AG09309 (cell line): Measurements from ENCODE around the gene TMEM132E.

ENCODE experiments used
- DNase-seq: peaks from one replicate; pipeline ENCODE4 v3.0.0-alpha.2; 2010; ENCODE audit warnings: low read depth
- H3K4me3 ChIP-seq: 2 replicates; pipeline ENCODE4 v1.5.1; 2011; ENCODE audit warnings: mild to moderate bottlenecking, low read depth, low read length, moderate library complexity; ENCODE audit not compliant: control insufficient read depth
- CTCF ChIP-seq: IDR thresholded peaks from 2 replicates; pipeline ENCODE4 v1.5.1; 2011; ENCODE audit warnings: mild to moderate bottlenecking, low read depth, low read length, inconsistent platforms; ENCODE audit not compliant: insufficient read depth, control insufficient read depth; ENCODE audit errors: missing control alignments

Gene TMEM132E

GRCh38 chr17:34592002-34592401, 12.6 kb downstream of the TMEM132E start:
- no peak for DNase-seq
- no peak overlapping the region for H3K4me3 ChIP-seq
- no peak for TF ChIP-seq CTCF

GRCh38 chr17:34596920-34597319, 17.5 kb downstream of the TMEM132E start:
- no peak for TF ChIP-seq CTCF
- H3K4me3 ChIP-seq = no peak overlapping the region
- no peak for DNase-seq

GRCh38 chr17:34598161-34598776, 18.9 kb downstream of the TMEM132E start:
- DNase-seq = no peak
- H3K4me3 ChIP-seq = no peak overlapping the region
- TF ChIP-seq CTCF = no peak

GRCh38 chr17:34601416-34601815, 22.0 kb downstream of the TMEM132E start:
- no peak for TF ChIP-seq CTCF

GRCh38 chr17:34603974-34604373, 24.6 kb downstream of the TMEM132E start:
- H3K4me3 ChIP-seq = no peak overlapping the region
- no peak for DNase-seq
- TF ChIP-seq CTCF = no peak

More at GRCh38 chr17:34601416-34601815, 22.0 kb downstream of the TMEM132E start:
- no peak for DNase-seq
- no peak overlapping the region for H3K4me3 ChIP-seq

- H3K4me3 ChIP-seq = no peak overlapping the region
- no peak for DNase-seq
- no peak for TF ChIP-seq CTCF
Measured at GRCh38 chr17:34606763-34607162, 27.4 kb downstream of the TMEM132E start.
